ENCODE measurements around the gene EEF1AKMT2. TPM values are rescaled to one million over a fixed set of nuclear protein-coding genes. Genes with fewer than 3 reads are reported as not detected.

Gene EEF1AKMT2
- total RNA-seq, 2 experiments from 2014 or later = 24.2 to 25.7 TPM

DNA sequence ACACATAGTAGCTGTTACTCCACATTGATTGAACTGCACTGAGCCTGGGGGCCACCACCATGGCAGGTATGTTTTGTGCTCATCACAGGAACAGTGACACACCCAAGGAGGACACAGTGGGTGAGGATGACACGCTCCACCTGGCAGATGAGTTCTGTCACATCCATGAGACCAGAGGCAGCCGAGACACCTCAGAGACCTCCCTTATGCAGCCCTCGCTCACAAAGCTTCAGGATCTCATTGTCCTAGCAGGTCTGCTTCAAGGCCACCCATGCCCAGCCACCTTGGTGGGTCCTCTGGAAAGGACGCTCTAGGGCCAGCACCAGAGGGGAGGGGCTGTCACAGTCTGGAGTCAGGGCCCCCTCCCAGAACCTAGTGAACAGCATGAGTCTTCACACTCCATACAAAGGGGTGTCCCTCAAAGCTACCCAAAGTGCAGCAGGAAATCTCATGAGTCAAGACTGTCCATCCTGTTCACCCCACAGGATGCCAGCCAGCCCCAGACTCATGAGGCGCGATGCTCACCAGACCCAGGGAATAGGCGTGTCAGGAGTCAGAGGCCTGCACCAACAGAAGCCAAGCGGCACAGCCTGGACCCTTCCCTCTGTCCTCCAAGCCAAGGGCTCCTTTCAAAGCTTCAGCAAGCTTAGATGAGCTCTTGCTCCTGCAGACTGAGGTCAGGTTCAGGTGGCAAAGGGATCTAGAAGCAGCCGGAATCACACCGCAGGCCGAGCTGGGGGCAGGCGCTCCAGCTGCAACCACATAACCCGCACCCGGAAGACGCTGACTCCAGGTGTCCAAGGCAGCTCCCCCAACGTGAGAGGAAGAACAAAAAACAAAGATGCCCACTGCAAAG is 57.1 kb downstream of the EEF1AKMT2 start:
- Mint-ChIP-seq H3K36me3 (ENCODE audit: low read depth) (peaks cover 3% of the 10 kb centered on the region), H3K4me1 (ENCODE audit: low read depth) (peaks cover 91% of the 10 kb centered on the region), H3K27ac (peak overlapping the region; percentile 87), H3K9me3 (no peaks in the 10 kb centered on the region), H3K4me3 (peak overlapping the region; percentile 6), H3K27me3 (no peaks in the 10 kb centered on the region)
- intact Hi-C loops (cut with micrococcal nuclease) = no loop called here
- CTCF ChIA-PET = interaction anchor here (0.6 to 3.7 kb wide), 8 partner anchors 11 to 194 kb away, joined by 3 to 34 read pairs (median 6); no protein-coding TSS in a partner anchor
- POLR2A ChIA-PET = interaction anchor here (1.0 to 4.8 kb wide), 7 partner anchors 8 to 46 kb away, joined by 3 to 44 read pairs (median 9); no protein-coding TSS in a partner anchor
- TF ChIP-seq, protein P1, sequence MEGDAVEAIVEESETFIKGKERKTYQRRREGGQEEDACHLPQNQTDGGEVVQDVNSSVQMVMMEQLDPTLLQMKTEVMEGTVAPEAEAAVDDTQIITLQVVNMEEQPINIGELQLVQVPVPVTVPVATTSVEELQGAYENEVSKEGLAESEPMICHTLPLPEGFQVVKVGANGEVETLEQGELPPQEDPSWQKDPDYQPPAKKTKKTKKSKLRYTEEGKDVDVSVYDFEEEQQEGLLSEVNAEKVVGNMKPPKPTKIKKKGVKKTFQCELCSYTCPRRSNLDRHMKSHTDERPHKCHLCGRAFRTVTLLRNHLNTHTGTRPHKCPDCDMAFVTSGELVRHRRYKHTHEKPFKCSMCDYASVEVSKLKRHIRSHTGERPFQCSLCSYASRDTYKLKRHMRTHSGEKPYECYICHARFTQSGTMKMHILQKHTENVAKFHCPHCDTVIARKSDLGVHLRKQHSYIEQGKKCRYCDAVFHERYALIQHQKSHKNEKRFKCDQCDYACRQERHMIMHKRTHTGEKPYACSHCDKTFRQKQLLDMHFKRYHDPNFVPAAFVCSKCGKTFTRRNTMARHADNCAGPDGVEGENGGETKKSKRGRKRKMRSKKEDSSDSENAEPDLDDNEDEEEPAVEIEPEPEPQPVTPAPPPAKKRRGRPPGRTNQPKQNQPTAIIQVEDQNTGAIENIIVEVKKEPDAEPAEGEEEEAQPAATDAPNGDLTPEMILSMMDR (IDR thresholded peaks at IDR 0.05) = no peak
- ATAC-seq (peak; percentile 54), DNase-seq (peak; percentile 63)

DNA sequence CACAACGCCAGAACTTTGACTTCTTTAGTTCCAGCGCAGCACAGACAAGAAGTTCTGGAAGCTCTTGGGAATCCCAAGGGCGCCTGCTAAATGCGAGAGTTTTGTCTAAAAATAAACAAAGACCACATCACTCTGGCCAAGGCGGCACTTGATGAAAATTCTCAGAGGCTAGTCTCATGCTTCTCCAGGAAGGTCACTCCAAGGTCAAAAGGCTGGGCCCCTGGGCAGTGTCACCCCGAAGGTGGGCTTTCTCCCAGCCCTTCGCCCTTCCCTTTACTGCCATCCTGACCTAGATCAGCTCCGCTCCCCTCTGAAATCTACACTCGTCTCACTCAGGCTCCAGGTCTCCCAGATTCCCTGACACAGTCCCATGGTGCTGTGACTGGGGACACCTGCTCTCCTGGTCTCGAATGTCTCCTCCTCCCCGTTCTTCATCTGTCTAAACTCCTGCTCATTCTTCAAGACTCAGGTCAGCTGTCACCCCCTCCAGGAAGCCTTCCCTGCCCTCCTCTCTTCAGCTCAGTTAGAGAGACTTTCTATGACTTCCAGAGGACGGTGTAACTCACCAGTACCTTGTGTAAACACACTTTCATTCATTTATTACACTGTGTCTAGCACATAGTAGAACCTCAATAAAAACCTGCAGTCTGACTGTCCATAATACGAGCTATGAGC is 58.0 kb downstream of the EEF1AKMT2 start:
- H3K4me3 Mint-ChIP-seq = peak overlapping the region; percentile 61
- ChIA-PET POLR2A (interaction anchor here (0.8 to 4.8 kb wide), 12 partner anchors 8 to 62 kb away, joined by 3 to 44 read pairs (median 4); no protein-coding TSS in a partner anchor), CTCF (interaction anchor here (0.6 to 3.7 kb wide), 9 partner anchors 10 to 193 kb away, joined by 3 to 34 read pairs (median 3); no protein-coding TSS in a partner anchor)
- intact Hi-C loops (cut with micrococcal nuclease) = loop anchor here (2.0 kb wide), 1 partner anchor 15 kb away; no protein-coding TSS in a partner anchor
- H3K4me1 Mint-ChIP-seq (ENCODE audit: low read depth) = peaks cover 91% of the 10 kb centered on the region
- ATAC-seq (no peak), DNase-seq (no peak)
- TF ChIP-seq, protein P1 (IDR thresholded peaks at IDR 0.05) = no peak
- peak overlapping the region; percentile 87 for H3K27ac Mint-ChIP-seq
- H3K27me3 Mint-ChIP-seq = no peaks in the 10 kb centered on the region
- no peaks in the 10 kb centered on the region for H3K9me3 Mint-ChIP-seq
- peaks cover 3% of the 10 kb centered on the region for H3K36me3 Mint-ChIP-seq (ENCODE audit: low read depth)

DNA sequence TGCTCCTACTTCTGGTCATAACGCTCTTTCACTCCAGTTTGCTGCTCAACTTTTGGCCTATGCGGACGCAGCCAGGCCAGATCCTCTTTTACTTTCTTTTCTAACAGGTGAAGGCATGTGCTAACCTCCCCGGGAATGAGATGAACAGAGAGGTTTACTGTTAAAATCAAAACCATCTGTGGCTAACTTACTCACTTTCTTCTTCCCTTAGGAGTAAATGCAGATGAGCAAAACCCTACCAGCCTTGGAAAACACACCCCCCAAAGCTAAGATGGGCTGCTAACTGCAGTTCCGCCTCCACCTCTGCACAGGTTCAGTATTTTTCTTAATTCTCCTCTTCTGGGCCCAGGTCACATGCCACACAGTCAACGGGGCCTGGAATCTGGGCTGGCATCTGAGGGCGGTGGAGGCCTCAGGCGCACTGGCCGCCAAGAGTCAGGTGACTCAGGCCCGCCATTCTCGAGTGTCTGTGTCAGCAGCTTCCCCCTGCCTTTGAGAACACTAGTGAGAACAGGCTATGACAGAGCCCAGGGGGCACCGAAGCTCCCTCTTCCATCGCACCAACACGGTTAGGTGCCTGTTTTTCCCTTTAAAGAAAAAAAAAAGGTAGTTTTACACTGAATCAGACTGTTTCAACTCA is 58.6 kb downstream of the EEF1AKMT2 start:
- Mint-ChIP-seq H3K36me3 (ENCODE audit: low read depth) (peaks cover 3% of the 10 kb centered on the region), H3K4me3 (peak overlapping the region; percentile 61), H3K9me3 (no peaks in the 10 kb centered on the region), H3K4me1 (ENCODE audit: low read depth) (peaks cover 91% of the 10 kb centered on the region), H3K27me3 (no peaks in the 10 kb centered on the region), H3K27ac (peak overlapping the region; percentile 87)
- CTCF ChIA-PET = interaction anchor here (0.9 to 3.7 kb wide), 5 partner anchors 14 to 193 kb away, joined by 3 to 34 read pairs (median 8); no protein-coding TSS in a partner anchor
- intact Hi-C loops (cut with micrococcal nuclease) = loop anchor here (2.0 kb wide), 1 partner anchor 14 kb away; no protein-coding TSS in a partner anchor
- DNase-seq = peak; percentile 79
- TF ChIP-seq, protein P1 (IDR thresholded peaks at IDR 0.05) = no peak
- POLR2A ChIA-PET = interaction anchor here (0.8 to 4.8 kb wide), 11 partner anchors 9 to 73 kb away, joined by 3 to 44 read pairs (median 4); no protein-coding TSS in a partner anchor
- ATAC-seq = peak; percentile 56

- CTCF ChIA-PET = interaction anchor here (1.4 to 4.5 kb wide), 6 partner anchors 10 to 43 kb away, joined by 3 to 34 read pairs (median 13); no protein-coding TSS in a partner anchor
- DNase-seq (no peak), ATAC-seq (no peak)
- intact Hi-C loops (cut with micrococcal nuclease) = no loop called here
- TF ChIP-seq, protein P1 (IDR thresholded peaks at IDR 0.05) = no peak
- no peak overlapping the region for H3K4me3 Mint-ChIP-seq
- no peaks in the 10 kb centered on the region for H3K9me3 Mint-ChIP-seq
- no peak overlapping the region for H3K27ac Mint-ChIP-seq
- H3K27me3 Mint-ChIP-seq = no peaks in the 10 kb centered on the region
- POLR2A ChIA-PET = interaction anchor here (1.0 to 4.8 kb wide), 5 partner anchors 9 to 38 kb away, joined by 3 to 44 read pairs (median 9); no protein-coding TSS in a partner anchor
- peaks cover 3% of the 10 kb centered on the region for H3K36me3 Mint-ChIP-seq (ENCODE audit: low read depth)
- H3K4me1 Mint-ChIP-seq (ENCODE audit: low read depth) = peaks cover 87% of the 10 kb centered on the region
Observed at GRCh38 chr10:124731551-124731950, 60.1 kb downstream of the EEF1AKMT2 start.

Measured in activated CD8-positive, alpha-beta T cell treated with anti-CD3 and anti-CD28 coated beads for 36 hours (primary cell).